Measurements from ENCODE around the gene WWC1.

WWC1 gene

DNA sequence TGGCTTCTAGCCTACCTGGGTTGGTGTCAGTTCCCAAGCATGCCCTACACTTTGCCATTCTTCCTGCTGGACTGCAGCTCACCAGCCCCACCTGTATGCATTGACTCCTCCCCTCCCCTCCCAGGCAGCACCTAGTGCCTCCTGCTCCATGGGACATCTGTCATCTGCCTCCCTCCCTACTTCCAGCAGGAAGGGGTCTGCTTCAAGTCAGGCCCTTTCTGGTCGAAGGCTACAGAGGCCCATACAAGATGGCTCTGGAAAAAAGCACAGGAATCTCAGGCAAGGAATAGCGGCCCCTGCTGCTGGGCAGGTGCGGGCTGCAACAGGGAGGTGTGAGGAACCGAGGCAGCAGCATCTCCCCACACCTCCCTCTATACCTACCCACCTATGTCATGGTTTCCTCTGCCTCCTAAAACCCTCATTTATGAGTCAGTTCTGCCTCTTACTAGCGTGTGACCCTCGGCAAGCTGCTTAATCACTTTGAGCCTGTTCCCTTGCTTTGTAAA lies 19.7 kb downstream of the WWC1 start:
- Histone ChIP-seq H3K4me3 (ENCODE audit: low read depth, low read length) (no peak overlapping the region), H3K9me3 (no peaks in the 10 kb centered on the region), H3K4me1 (no peaks in the 10 kb centered on the region), H3K36me3 (no peaks in the 10 kb centered on the region), H3K27me3 (no peaks in the 10 kb centered on the region)
- TF ChIP-seq, protein P1, sequence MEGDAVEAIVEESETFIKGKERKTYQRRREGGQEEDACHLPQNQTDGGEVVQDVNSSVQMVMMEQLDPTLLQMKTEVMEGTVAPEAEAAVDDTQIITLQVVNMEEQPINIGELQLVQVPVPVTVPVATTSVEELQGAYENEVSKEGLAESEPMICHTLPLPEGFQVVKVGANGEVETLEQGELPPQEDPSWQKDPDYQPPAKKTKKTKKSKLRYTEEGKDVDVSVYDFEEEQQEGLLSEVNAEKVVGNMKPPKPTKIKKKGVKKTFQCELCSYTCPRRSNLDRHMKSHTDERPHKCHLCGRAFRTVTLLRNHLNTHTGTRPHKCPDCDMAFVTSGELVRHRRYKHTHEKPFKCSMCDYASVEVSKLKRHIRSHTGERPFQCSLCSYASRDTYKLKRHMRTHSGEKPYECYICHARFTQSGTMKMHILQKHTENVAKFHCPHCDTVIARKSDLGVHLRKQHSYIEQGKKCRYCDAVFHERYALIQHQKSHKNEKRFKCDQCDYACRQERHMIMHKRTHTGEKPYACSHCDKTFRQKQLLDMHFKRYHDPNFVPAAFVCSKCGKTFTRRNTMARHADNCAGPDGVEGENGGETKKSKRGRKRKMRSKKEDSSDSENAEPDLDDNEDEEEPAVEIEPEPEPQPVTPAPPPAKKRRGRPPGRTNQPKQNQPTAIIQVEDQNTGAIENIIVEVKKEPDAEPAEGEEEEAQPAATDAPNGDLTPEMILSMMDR (IDR thresholded peaks at IDR 0.05; ENCODE audit: low read depth, low read length) = no peak
- DNase-seq = no peak

DNA sequence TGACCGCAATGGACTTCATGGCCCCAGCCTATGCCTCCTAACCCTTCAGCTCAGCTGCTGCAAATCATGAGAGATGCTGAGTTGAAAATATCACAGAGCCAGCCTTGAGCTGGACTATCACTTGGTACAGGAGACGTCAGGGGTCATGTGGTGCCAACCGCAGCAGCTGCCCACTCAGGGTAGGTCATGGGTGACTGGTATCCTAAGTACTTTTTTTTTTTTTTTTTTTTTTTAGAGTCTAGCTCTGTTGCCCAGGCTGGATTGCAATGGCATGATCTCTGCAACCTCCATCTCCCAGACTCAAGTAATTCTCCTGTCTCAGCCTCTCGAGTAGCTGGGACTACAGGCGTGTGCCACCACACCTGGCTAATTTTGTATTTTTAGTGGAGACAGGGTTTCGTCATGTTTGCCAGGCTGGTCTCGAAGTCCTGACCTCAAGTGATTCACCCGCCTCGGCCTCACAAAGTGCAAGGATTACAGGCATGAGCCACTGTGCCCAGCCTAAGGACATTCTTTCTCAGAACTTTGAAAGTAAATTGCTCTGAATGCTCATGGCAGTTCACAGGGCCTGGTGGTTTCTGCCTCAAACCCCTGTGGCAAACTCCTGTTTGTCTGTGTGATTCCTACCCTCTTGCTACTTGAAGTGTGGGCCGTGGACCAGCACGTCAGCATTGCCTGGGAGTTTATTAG lies 21.3 kb downstream of the WWC1 start:
- Histone ChIP-seq H3K9me3 (no peaks in the 10 kb centered on the region), H3K4me1 (no peaks in the 10 kb centered on the region), H3K36me3 (no peaks in the 10 kb centered on the region), H3K27me3 (no peaks in the 10 kb centered on the region), H3K4me3 (ENCODE audit: low read depth, low read length) (no peak overlapping the region)
- DNase-seq = no peak
- TF ChIP-seq, protein P1 (IDR thresholded peaks at IDR 0.05; ENCODE audit: low read depth, low read length) = no peak

DNA sequence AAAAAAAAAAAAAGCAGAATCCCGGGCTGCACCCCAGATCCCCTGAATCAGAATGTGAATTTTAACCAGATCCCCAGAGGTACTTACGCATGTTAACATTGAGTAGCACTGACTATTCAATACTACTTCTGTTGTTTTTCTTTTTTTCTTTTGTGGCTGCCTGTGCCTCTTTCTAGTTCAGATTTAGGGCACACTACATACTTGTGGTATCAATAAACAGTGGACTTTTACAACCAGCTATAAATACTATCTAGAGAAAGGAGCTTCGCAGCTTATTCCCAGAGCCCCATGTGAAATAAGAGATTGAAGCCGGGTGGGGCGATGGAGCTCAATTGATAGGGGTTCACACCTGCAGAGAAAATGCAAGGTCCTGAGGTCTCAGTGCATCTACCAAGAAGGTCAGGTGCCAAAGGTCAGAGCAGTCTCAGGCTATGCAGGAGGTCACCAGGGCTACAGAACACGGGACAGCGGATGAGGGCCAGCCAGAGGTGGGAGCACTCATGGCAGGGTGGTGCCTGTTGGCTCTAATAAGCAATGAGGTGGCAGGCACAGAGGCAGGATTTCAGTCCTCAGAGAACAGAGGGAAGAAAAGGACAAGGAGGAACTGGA lies 22.3 kb downstream of the WWC1 start:
- DNase-seq = no peak
- Histone ChIP-seq H3K4me3 (ENCODE audit: low read depth, low read length) (no peak overlapping the region), H3K4me1 (no peaks in the 10 kb centered on the region), H3K36me3 (no peaks in the 10 kb centered on the region), H3K27me3 (no peaks in the 10 kb centered on the region), H3K9me3 (no peaks in the 10 kb centered on the region)
- TF ChIP-seq, protein P1 (IDR thresholded peaks at IDR 0.05; ENCODE audit: low read depth, low read length) = no peak

DNA sequence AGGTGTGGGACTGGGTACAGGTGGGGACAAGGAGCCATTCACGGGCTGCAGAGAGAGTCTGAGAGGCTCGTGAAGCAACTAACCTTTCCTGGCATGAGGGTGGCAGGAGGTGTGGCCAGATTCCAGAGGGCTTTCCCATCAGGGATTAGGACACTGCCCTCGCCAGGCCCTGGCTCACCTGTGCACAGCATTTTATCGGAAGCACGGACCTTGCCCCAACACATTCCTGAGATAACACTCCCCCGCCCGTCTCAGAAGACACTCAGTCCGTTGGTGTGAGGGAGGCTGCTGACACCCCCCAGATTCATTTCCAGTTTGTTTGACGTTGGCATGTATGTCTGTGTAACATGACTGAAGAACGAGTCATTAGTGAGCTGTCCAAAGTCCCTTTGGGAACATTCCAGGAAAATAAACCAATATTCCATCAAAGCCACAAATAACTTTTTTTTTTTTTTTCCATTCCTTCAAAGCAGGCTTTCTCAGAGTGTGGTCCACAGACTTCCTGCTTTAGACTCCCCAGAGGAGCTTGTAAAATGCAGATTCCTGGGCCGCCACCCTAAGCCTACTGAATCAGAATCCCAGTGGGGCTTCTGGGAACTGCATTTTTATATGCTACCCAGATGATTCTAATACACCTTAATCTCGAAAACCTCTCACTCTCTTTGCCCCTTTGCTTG lies 23.4 kb downstream of the WWC1 start:
- Histone ChIP-seq H3K9me3 (no peaks in the 10 kb centered on the region), H3K4me1 (no peaks in the 10 kb centered on the region), H3K4me3 (ENCODE audit: low read depth, low read length) (no peak overlapping the region), H3K36me3 (no peaks in the 10 kb centered on the region), H3K27me3 (no peaks in the 10 kb centered on the region)
- no peak for DNase-seq
- TF ChIP-seq, protein P1 (IDR thresholded peaks at IDR 0.05; ENCODE audit: low read depth, low read length) = no peak

DNA sequence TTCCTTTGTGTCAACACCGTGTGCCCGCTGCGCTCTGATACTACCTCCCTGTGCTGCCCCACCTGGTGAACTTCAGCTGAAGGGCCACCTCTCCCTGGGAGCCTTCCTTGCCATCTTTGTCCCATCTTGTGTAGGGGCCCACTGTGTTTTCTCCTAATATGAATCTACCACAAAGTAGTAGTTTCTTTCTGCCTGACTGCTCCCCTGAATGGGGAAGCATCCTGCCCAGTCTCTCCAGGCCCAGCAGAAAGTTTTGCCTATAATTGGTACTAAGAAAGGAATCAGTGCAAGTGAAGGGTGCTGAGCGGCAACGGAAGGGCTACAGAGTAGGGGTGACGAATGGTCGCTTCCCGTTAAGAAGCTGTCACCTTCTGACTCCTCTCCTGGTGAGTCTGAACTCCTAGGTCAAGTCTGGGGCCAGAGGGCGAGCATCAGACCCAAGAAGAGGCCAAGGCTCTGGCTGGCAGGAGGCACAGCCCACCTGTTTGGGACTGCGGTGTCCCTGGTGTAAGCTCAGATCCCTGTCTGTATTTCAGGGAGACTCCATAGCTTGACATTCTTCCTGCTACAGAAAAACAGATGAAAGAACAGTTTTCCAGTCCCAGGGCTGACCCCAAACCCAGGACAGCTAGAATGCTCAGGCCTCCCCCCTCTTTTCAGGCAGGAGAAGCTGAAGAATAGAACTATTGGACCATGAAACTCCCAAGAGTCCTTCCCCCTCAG lies 24.1 kb downstream of the WWC1 start:
- H3K27me3 ChIP-seq = no peaks in the 10 kb centered on the region
- no peak for DNase-seq
- H3K9me3 ChIP-seq = no peaks in the 10 kb centered on the region
- no peaks in the 10 kb centered on the region for H3K4me1 ChIP-seq
- TF ChIP-seq, protein P1 (IDR thresholded peaks at IDR 0.05; ENCODE audit: low read depth, low read length) = no peak
- no peak overlapping the region for H3K4me3 ChIP-seq (ENCODE audit: low read depth, low read length)
- no peaks in the 10 kb centered on the region for H3K36me3 ChIP-seq

Data from BE2C (cell line).